GM19240 (cell line): ENCODE data around the gene KLK7.

Source experiments
- DNase-seq: peaks from one replicate; pipeline ENCODE4 v3.0.0; 2011; ENCODE audit warnings: low spot score; ENCODE audit not compliant: insufficient read length

Gene KLK7

GRCh38 chr19:50933640-50934039 lies 50.1 kb downstream of the KLK7 start:
- no peak for DNase-seq

DNA sequence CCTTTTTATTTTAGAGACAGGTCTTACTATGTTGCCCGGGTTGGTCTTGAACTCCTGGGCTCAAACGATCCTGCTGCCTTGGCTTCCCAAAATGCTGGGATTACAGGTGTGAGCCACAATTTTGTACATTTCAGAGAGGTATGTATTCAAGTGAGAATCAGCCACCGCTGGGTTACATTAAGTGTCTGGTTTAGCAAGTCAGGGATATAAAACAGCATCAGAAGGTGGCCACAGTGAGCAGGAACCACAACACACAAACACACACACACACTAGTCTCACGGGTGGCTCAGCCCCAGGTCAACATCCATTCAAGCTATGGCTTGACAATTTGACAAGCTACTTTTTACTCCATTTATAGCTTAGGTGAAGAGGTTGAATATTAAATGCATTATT lies 51.0 kb downstream of the KLK7 start:
- DNase-seq = no peak

DNA sequence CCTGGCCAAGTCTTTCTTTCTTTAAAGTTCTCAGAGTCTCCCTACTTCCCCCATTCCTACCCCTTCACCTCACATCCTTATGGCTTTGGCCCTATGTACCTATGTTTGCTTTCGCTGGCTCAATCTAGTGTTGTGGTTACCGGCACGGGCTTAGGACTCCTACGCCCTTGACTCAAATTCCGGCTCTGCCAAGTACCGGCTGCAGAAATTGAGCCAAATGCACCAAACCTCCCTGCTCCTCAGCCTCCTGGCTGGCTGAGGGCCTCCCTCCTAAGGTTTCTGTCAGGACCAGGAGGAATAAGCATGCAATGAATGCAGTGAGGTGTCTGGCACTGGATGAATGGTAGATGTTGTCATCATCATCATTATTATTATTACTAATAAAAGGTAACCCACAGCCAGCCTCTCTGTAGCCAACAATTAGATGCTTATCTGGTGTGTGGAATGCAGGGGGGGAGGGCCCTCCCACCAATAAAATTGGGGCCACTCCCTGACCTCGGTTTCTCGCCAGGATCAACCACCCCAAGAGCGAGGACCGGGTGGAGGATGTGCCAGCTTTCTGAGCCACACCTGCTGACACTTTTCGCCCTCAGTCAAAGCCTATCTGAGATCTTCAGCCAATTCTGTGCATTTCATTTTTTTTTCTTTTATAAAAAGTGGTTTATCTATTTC lies 51.6 kb downstream of the KLK7 start:
- no peak for DNase-seq

DNA sequence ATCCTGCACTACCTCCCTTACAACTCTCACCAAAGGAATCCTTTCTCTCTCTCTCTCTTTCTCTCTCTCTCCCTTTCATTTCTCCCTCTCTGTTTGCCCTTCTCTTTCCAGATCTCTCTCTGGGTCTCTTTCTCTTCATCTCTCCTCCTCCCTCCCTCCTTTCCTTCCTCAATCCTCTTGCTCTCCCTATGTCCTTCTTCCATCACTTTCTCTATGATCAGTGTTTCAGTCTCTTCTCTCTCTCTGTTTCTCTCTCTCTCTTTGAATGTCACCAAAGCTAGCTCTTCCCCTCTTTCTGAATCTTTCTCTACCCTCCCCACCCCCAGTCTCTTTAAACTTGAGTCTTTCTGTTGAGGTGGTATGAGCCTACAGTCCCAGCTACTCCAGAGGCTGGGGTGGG lies 52.7 kb downstream of the KLK7 start:
- no peak for DNase-seq

DNA sequence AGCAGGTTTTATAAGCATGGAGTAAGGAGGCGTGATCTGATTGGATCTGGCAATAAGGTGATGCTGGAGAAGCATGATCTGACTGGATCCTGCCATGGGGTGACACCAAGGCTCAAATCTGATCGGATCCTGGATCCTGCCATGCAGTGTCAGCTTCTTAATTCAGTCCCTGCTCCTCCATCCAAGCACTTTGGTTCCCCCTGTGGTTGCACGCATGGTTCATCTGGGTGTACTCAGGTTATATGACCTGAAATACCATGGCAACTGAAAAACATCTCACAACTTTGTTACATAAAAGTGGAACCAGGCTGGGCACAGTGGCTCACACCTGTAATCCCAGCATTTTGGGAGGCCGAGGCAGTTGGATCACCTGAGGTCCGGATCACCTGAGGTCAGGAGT lies 54.9 kb downstream of the KLK7 start:
- DNase-seq = no peak
